GM18873 (cell line): ENCODE measurements around the gene SP3.
A peak's percentile ranks its signal among the peaks of the same experiment; 100 is the strongest.

Source experiments
- ATAC-seq: cut with Tn5 transposase; IDR thresholded peaks from one replicate; pipeline ENCODE4 v1.9.1; 2021; ENCODE audit warnings: mild to moderate bottlenecking, moderate library complexity, moderate number of reproducible peaks; ENCODE audit not compliant: unreplicated experiment, low FRiP score

Gene SP3

DNA sequence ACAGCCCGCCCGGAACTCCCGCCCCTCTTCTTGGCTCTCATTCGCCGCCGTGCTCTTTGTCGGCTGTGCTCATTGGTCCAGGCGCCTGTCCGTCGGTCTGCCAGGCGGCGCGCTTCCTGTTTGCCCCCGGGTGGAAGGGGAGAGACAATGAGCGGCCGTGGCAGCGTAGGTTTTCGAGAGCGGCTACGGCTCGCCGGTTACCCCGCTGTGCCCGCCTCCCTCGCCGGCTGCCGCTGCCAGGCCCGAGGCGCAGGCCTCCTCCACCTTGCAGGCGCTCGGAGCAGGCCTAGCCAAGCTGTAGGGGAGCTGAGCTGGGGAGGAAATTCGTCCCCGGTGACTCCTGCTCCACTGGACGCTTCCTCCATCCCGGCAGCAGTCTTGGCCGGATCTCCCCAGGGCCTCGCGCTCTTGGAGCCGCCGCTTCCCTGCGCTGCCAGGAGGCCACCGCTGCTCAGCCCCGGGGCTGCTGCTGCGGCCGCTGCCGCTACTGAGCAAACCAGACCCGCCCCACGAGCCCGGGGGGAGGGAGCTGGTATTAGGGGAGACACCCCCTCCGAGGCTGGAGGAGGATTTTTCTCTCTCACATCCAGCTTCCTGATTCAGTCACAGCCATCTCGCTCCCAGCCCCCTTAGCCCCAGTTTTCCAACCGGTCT, at the start of gene SP3:
Gene SP3 (minus strand): TSS at position 2 of the 654 bp plus-strand sequence. CDS start 202 bp downstream, outside the sequence.
- ATAC-seq, result peak; percentile 71

DNA sequence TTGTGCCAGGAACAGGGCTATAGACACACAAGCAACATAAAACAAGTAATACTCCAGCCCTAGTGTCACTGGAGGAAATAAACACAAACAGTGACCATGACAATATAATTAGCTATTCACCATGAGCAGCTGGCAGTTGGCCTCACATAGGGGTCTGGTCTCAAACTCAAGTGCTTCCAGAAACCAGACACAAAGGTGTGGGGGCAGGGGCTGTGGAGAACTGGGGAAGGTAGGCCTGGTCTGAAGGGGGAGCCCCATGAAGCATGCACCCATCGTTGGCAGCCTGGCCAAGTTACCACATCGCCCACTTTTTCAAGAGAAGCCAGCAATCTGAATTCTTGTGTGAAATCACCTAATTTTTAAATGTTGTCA, 49.5 kb upstream of the SP3 start:
- no peak for ATAC-seq

DNA sequence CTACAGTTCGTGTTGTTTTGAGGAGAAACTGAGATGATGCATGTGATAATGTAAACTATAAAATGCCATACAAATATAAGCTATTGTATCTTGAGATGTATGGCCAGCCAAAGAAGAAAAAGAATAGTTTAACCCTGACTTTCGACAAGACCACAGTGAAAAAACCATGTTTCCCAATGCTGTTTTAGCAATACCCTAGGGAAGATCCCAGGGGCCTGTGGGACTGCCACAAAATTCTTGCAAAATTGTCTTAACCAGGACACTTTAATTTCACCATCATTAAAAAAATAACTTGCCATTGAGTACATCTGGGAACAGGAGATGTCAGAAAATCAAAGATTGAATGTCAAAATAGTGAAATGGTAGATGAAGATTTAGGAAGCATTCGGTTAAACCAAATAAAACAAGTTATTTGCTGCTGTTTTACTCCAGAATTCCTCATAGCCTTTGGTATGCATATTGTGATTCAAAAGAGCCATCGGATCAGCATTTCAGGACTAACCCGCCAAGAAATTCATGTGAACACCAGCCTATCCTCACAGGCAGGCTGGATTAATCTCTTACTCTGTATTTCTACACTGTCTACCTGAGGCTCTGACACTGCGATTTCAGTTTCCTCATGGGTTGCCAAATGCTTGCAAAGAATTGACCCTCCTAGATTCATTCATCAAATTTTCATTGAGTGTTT, 49.0 kb upstream of the SP3 start:
- no peak for ATAC-seq

DNA sequence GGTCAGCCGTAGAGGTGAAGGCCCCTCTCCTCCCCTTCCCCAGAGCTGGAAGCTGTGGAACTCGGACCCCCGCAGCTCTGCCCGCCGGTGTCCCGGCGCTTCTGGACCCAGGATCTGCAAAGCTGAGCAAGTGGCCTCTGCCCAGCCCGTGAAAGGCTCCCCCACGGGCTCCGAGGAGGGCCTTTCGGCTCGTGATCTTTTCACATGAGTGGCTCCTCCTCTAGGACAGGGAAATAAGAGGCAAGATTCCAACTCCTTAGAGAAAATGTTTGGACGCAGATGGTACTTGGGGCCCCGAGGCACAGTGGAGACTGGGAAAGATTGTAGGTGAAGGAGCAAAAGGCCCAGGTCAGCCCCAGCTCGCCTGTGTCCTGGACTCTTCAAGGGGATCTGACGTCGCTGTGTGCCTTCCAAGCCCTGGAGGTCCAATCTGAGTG, 48.2 kb upstream of the SP3 start:
- ATAC-seq, result no peak

DNA sequence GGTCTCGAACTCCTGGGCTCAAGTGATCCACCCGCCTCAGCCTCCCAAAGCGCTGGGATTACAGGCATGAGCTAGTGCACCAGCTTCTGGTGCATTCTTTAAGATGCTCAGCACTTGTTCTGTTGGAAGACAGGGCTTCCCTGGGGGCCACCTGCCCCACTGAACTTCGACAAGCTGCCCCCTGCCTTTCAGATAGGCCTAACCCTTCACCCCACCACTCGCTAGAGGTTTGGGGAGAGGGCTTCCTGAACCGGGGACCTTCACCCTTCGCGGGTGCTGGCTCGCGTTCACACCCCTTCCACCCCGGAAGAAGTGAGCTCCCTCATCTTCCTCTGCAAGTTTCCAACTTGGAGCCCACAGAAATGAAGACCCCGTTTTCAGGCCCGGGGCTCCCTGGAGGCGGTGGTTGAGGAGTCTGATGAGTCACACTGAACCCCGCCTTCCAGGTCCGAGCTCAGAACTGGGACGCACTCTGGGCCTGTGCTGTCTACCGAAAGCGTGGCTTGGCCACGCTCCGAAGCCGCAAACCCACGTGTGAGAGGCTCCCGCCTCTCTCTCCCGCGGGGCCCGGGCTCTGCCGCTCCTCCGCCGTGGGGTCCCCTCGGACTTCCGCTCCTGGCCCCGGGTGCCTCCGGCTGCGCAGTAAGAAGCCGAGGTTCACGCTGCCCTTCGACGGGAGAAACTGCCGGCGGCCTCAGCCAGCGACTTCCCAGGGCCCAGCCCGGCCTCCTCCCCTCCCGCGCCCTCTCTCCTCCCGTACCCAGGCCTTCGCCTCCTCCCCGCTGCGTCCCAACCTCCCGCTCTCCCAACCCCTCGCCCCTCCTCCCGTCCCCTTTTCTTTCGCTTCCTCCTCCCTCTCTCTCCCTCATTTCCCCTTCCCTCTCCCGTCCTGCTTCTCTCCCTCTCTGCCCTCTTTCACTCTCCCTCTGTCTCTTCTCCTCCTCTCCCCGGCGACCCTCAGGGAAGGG, 47.5 kb upstream of the SP3 start:
- no peak for ATAC-seq

DNA sequence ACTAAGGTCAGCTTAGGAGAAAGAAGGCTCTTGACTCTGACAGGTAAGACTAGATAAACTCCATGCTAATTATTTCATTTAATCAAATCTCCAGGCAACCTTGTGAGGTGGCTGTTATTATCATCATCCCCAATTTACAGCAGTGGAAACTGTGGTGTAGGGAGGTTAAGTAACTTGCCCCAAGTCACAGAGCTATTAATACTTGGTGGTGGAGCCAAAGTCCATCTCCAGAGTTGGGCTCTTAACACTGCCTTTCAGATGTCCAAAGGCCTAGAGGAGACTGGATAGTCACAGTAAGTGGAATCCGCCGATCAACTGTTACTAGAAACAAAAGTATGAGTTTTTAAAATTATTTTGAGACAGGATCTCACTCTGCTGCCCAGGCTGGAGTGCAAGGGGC, 46.6 kb upstream of the SP3 start:
- ATAC-seq, result no peak

DNA sequence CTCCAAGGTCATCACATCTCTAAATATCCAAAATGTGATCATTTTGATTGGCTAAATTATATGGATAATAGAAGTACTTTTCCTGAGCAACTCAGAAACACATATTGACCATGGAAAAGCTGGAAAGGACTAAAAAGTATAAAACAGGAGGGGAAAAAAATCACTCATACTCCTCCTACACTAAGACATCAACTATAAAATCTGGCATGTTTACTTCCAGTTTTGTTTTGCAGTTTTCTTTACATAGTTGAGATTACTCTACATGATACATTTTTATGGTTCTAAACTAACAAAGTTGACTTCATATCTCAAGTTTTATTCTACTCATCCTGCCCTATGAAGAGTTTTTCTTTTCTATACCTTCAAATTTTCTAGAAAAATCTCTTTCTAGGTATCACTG, 46.0 kb upstream of the SP3 start:
- no peak for ATAC-seq

DNA sequence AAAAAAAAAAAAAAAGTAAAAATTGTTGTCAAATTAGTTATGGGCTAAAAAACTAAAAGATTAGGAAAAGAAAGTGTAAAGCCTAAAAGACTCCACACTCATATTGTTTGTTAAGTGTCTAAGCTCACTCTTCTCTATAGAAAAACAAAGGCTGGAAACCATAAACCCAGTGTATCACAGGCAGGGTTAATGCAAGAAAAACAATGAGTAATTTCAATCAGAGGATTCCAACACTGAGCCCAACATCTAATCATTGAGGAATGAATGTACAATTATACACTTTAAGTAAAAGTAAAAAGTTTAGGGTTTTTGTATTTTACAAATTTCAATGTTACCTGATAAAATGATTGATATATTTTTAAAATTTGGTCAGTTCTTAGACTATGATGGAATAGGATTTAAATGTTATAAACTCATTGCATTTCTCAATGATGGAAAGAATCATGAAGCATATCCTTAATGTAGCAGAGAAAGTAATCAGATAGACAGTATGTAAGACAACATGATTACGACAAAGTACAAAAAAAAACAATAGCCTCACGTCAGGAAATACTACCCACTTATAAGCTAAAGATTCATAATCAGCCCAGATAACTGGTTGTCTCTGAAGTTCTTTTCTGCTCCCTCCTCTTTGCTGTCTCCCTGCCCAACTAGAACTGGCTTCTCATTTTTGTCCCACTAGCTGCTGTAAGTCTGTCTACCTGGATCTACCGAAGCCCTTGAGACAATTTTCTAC, 44.5 kb upstream of the SP3 start:
- ATAC-seq, result no peak

DNA sequence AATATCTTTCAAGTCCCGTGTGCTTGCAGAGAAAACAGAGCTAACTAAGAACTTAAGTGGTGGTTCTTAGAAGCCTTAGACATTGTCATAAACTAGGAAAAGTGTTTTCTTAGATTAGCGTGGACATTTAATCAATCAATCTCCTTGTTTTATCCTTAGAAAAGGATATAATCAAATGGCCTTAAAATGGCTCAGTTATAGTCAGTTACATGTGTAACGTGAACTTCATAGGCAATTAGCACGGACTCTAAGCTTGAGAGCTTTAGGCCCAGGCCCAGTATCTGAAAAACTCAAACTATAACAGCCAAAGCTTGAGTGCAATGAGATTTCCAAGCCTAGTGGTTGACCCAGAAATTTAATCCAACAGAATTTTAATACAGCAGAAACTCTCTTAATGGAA, 43.5 kb upstream of the SP3 start:
- no peak for ATAC-seq

DNA sequence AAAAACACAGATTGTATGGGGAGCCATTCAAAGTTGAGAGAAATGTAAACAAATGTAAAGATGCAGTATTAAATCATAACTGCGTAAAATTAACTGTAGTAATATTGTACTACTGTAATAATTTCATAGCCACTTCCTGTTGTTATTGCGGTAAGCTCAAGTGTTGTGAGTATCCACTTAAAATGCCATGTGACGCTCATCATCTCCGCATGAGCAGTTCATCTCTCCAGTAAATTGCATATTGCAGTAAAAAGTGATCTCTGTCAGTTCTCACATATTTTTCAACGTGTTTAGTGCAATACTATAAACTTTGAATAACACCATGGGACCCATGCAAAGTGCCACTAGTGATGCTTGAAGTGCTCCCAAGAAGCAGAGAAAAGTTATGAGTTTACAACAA, 41.8 kb upstream of the SP3 start:
- ATAC-seq, result no peak

DNA sequence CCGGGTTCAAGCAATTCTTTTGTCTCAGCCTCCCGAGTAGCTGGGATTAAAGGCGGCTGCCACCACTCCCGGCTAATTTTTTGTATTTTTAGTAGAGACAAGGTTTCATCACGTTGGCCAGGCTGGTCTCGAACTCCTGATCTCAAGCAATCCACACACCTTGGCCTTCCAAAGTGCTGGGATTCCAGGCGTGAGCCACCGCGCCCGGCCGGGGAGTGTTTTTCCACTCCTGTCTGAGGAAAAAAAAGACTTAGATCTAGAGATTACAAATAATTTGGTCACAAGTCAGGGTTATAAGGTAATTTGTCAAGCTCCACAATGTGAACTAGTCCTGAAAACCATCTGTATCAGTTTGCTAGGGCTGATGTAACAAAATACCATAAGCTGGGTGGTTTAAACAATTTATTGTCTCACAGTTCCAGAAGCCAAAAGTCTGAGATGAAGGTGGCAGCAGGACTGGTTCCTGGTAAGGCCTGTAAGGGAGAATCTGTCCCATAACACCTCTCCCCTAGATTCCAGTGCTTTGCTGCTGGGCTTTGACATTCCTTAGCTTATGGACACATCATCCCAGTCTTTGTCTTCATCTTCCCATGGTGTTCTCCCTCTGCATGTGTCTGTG, 40.7 kb upstream of the SP3 start:
- no peak for ATAC-seq

DNA sequence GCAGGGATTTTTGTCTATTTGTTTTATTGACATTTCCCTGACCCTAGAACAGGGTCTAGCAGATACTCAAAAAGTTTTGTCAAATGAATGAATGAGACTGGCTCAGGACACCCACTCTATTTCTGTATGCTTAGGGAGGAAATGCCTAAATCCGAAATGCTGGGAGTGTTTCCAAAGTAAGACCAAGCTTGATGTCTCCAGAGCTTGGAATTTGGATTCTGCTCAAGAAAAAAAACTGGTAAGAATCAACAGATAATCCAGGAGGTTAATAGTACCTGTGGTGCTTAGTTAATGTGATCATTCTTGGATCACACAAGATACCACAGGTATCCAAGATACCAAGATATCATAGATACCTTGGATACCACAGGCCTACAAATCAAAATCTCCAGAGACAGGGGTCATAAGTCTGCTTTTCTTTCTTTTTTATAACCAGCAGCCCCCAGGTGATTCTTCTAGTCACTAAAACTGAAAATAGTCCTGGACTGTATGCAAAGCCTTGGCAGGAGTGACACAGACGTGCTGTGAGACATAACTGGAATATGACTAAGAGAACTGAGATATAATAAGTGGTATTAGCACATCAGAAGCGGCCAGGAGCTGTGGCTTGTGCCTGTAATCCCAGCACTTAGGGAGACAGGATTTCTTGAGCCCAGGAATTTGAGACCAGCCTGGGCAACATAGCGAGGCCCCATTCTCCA, 39.9 kb upstream of the SP3 start:
- no peak for ATAC-seq

DNA sequence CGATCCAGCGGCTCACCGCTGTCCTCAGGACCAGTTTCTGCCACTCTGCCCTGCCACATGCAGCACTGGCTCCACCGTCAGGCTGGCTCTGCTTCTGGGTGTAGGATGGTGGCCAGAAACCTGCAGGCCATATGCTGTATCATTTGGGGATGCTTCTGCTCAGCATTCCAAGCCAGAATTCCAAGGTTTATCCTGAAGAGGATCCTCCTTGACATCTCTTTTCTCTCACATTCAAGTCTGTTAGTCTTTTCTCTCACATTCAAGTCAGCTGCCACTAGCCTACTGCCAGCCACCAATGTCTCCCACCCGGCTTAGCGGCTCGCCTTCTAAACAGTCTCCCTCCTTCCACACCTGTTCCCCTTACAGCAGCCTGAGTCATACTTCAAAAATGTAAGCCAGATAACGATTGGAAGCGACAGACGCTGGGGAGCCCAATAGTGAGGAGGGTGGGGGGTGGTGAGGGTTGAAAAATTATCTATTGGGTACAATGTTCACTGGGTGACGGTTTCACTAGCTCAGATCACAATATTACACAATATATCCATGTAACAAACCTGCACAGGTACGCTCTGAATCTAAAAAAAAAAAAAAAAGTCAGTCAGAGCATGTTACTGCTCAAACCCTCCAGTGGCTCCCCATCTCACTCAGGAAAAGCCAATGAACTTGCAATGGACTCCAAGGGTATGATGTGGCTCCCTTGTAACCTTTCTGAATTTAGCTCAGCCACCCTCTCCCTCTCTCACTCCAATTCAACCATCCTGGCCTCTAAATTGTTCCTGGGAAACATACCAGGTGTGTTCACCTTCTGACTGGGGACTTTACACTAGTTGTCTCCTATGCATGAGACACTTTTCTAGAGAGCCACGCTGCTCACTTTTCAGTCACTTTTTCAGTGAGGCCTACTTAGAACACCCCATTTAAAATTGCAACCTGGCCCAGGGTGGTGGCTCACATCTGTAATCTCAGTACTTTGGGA, 38.8 kb upstream of the SP3 start:
- no peak for ATAC-seq

DNA sequence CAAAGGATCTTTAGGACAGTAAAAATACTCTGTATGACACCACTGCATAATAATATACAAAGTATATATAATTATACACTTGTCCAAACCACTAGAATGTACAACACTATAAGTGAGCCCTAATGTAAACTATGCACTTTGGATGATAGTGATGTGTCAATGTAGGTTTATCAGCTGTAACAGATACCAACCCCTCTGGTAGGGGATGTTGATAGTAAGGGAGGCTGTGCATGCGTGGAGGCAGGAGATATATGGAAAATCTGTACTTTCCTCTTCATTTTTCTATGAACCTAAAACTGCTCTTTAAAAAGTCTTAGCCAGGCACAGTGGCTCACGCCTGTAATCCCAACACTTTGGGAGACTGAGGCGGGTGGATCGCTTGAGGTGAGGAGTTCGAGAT, 37.5 kb upstream of the SP3 start:
- ATAC-seq, result no peak

DNA sequence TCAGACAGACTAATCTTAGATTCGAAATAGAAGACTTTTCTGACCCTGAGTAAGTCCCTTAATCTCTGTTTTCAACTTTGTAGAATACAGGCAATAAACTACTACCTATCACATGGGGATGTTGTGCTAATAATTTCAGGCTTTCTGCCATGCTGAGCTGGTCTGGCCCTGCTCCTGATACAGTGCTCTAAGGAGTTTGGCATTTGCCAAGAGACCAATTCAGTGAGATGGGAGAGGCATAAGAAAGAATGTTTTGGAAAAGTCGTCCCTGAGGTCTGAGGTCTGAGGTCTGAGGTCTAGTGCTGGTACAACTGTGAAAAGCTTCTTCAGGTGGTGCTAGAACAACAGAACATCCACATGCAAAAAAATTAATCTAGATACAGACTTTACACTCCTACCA, 35.9 kb upstream of the SP3 start:
- ATAC-seq, result no peak

DNA sequence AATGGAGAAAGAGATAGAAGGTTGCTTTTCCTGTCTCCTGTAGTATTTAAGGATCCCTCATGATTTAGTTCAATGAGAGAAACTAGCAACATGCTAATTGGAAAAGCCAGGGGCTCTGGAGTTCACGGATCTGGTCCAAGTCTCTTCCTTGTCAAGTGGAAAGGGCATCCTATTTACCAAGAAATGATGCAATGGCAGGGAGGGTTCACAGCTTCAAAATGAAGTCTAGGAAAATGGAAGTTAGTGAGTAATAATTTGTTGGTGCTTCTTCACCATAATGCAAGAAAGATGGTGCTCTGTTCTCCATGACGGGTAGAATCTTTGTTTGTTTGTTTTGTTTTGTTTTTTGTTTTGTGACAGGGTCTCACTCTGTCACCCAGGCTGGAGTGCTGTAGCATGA, 34.6 kb upstream of the SP3 start:
- ATAC-seq, result no peak

DNA sequence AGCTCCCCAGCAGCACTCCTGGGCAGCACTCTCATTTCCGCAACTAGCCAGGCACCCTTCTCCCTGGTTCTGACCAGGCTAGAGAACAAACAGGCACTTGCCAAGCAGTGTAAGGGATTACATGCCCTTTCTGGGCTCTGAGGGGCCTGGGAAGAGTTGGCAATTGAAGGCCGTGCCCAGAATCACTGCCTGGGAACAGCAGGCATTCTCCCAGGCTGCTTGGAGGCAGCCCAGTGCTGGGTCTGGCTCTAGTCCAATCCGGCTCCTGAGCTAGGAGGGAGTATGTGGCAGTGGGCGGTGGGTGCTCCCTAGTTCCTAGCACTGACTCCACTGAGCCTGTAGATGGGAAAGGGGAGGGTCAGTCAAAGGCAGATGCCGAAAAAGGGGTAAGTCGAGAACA, 34.1 kb upstream of the SP3 start:
- ATAC-seq, result no peak

DNA sequence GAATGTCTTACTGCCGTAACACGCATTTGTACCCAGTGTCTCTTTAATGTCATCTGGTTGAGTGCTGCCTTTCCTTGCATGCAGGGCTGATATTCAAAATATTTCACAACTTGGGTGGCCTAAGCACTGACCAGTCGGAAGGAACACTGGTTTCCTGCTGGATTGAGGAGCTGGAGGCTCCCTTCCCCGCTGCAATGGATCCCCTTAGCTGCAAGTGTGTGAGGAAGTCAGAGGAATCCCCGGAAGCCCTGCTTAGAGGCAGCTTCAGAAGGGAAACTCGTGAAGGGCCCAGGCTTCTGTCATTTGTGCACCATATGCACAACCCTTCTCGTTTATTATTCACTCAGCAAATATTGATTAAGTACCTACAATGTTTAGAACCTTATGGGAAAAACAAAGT, 33.2 kb upstream of the SP3 start:
- ATAC-seq, result no peak
